A549 (cell line): Measurements from ENCODE around the gene MGLL.

Experiments used
- CTCF ChIP-seq: fragments of >200 bp; sonication (Bioruptor Twin); formaldehyde crosslinking; IDR thresholded peaks from 3 replicates; pipeline ENCODE4 v1.5.1; 2016
- MYC ChIP-seq: IDR thresholded peaks from 2 replicates; pipeline ENCODE4 v1.6.1; 2012; ENCODE audit warnings: mild to moderate bottlenecking, inconsistent platforms, low read length, improper control_type of control experiment, borderline replicate concordance

DNA sequence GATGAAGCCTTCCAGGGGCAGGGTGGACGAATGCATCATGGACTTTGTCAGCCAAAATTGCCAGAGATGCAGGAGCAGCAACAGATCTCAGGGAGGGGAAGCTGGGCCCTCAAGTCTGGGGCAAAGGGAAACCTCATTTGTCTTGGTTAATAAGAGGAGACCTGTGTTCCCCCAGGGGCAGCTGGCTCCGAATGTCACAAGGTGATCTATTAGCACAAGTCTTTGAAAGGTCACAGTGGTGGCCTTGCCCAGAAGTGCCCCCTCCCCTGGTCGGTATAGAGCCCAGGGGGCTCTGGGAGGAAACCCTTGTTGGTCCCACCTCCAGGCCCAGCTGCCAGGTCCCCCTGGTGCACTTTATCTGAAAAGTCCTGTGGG is 103.4 kb downstream of the MGLL start:
- TF ChIP-seq MYC: no peak
- no peak for TF ChIP-seq CTCF
